ENCODE data around the gene SMIM35.

DNA sequence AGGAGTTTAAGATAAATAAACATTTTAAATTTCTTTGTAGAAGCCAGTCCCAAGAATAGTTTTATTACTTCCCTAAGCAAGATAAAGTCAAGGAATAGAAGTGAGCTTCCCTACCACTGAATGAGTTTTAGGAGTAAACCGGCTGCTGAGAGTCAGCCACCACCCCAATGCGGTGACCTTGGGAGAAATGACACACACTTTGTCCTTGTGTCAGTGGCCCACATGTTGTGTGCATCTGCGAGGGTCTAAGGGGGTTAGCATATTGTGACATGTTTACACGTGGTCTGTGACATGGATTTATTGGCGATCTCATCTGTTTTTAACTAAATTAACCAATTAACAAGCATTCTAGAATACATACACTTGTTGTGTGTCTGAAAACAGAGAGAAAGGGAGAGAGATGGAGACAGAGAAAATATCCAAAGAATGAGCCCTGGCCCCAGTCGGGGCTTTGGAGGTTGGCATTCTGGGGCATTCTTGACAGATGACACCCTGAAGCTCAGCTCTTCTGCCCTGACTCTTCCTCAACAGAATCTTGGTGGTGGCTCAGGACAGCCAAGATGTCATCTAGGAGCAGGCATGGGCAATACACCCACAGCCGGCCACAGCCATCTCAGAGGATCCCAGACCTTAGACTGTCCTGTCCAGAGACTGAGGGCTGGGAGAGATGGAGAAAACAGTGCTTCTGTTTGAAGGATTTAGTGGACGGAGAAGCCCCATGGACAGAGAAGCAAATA lies 39.6 kb downstream of the SMIM35 start:
- TF ChIP-seq POLR2A (IDR thresholded peaks at IDR 0.05; ENCODE audit: low read length): no peak
- no peak for TF ChIP-seq GATA1 (IDR thresholded peaks at IDR 0.05; ENCODE audit: low read depth, low read length)

Data from erythroblast (primary cell).